Measurements from ENCODE around the gene CBFA2T2. TPM values are rescaled to one million over a fixed set of nuclear protein-coding genes. Genes with fewer than 3 reads are reported as not detected.
A peak's percentile ranks its signal among the peaks of the same experiment; 100 is the strongest.
"Not testable (repeated sequence)": the region's sequence is repeated elsewhere in the genome, so short reads cannot be mapped to it uniquely, and the experiment has no call there.

The CBFA2T2 gene
- total RNA-seq, 1 donor from 2014 or later: 16.5 TPM

- DNase-seq: no peak
These were observed 136.3 kb downstream of the CBFA2T2 start for GRCh38 chr20:33626190-33626589.

DNA sequence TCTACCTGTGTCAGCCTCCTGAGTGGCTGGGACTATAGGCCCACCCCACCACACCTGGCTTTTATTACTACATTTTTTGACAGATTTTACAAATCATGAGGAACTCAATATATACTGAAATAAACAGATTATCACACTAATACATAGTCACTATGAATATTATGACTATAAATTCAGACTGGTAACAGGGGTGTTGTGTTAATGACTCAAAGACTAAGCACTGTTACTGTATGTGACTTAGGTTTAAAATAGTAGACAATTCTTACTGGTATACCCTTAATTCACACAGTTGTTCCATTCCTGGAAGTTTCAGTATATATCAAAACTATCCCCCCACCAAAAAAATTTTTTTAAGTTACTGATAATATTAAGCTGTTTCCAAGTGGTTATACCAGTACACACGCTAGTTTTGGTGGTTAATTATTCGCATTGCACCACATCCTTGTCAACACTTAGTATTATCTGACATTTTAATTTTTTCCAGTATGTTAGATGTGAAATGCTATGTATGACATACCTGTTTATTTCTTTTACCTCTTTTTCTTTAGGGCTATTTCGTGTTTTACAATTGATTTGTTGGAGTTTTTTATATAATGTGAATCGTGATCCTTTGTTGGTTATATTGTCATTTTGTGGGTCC, 137.8 kb downstream of the CBFA2T2 start:
- DNase-seq: no peak

DNA sequence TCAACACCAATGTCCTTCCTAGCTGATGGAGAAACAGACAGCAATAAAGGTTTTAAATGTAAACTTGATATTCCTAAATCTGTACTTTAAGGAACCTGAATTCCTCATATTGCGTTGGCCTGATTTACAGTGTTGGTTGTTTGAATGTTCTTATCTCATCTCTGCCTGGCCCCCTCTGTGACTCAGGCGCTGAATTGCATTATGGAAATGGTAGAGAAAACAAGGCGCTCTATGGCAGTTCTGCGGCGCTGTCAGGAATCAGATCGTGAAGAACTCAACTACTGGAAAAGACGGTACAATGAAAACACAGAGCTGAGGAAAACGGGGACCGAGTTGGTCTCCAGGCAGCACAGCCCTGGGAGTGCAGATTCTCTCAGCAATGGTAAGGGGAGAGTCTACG, 139.6 kb downstream of the CBFA2T2 start:
- no peak for DNase-seq

DNA sequence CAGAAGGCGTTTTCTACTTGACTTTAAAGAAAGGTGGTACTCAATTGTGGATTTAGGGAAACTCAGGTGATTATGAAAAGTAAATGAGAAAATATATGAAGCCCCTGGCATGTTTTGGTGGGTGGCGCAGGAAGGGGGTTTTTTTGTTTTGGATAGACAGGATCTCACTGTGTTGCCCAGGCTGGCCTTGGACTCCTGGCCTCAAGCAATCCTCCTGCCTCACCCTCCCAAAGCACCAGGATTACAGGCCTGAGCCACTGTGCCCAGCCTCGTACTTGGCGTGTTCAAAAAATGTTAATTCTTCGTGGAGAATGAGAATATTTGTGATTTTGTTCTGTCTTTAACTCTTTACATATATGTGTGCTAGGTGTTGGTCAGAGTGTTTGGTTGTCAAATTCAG, 140.1 kb downstream of the CBFA2T2 start:
- DNase-seq: no peak

GRCh38 chr20:33630507-33630906, 140.6 kb downstream of the CBFA2T2 start:
- no peak for DNase-seq

GRCh38 chr20:33631910-33632309, 142.0 kb downstream of the CBFA2T2 start:
- not testable (repeated sequence) for DNase-seq

DNA sequence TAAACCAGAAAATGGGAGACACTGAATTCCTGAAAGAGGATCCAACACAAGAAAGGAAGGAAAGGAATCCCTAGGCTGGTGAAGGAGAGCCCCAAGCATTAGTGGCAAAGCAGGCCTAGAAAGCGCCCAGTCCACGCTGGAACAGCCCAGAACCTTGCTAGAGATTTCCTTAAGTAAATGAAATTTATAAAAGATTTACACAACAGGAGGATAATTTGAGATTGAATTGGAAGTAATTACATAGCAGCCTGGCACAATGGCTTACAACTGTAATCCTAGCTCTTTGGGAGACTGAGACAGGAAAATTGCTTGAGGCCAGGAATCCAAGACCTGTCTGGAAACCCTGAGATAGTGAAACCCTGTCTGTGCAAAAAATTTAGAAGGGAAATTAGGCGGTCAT, 145.4 kb downstream of the CBFA2T2 start:
- no peak for DNase-seq

DNA sequence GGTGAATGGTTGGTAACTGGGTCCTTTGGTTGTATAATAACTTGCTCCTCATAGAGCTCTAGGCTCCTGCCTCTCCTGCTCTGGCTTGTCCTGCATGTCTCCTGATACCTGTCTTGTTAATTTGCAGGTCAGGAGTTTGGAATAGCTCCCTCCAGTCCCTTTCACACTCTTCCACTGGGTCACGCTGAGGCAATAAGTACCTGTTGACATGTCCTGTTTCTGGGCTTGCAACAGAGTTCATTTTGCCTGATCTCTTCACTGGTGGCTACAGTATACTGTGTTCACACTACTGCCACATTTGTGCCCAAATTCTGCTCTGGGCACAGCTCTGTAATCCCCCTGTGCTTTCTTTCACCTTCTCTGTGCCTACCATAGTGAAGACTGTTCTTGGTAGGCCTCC, 146.9 kb downstream of the CBFA2T2 start:
- no peak for DNase-seq

DNA sequence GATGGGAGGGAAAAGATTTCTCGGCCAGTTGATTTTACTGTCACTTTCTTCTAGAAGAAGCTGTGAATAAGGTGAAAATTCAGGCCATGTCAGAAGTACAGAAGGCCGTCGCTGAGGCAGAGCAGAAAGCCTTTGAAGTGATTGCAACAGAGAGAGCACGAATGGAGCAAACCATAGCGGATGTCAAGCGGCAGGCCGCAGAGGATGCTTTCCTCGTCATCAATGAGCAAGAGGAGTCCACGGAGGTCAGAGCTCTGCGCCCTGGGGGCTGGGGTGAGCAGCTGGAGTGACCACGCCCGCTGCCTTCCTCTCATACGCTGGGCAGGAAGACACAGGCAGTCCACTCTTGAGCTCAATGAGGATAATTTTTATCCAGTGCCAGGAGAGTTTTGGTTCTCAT, 150.4 kb downstream of the CBFA2T2 start:
- DNase-seq: no peak

DNA sequence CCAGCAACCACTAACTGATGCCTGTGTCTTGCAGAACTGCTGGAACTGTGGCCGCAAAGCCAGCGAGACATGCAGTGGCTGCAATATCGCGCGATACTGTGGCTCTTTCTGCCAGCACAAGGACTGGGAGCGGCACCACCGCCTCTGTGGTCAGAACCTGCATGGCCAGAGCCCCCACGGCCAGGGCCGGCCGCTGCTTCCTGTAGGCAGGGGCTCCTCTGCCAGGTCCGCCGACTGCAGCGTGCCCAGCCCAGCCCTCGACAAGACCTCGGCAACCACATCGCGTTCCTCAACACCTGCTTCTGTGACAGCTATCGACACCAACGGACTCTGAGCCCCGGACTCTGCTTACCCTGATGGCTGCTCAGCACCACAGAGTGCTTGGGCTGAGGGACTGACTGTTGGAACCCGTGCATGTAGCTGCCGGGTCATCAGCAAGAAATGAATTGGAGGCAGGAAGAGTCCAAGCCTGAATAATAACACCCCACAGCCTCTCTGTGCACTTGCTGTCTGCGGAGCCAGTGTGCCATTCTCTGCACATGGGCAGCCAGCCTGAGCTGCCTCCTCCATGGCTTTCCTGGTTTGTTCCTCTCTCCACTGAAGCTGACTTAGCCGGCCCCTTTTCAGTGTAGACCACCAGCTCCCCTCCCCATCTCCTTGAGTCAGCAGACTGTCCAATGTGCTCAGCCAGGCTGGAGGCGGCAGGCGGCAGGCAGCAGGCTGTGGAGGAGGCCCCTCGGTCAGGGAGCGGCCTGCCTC, 154.6 kb downstream of the CBFA2T2 start:
- DNase-seq: no peak

DNA sequence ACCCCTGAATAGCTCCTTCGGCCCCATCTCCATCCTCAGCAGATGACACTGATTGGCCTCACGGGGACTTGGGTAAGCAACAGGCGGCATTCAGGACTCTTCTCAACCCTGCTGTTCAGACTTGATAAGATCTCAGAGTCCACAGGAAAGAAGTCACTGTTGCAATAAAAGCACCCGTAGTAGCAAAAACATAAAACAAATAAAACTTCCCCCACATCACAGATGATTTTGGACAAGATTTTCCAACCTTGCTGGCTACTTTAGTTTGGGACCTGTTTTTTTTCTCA, 155.1 kb downstream of the CBFA2T2 start:
- no peak for DNase-seq

GRCh38 chr20:33645396-33645795, 155.5 kb downstream of the CBFA2T2 start:
- no peak for DNase-seq

GRCh38 chr20:33646191-33646590, 156.3 kb downstream of the CBFA2T2 start:
- DNase-seq: no peak

DNA sequence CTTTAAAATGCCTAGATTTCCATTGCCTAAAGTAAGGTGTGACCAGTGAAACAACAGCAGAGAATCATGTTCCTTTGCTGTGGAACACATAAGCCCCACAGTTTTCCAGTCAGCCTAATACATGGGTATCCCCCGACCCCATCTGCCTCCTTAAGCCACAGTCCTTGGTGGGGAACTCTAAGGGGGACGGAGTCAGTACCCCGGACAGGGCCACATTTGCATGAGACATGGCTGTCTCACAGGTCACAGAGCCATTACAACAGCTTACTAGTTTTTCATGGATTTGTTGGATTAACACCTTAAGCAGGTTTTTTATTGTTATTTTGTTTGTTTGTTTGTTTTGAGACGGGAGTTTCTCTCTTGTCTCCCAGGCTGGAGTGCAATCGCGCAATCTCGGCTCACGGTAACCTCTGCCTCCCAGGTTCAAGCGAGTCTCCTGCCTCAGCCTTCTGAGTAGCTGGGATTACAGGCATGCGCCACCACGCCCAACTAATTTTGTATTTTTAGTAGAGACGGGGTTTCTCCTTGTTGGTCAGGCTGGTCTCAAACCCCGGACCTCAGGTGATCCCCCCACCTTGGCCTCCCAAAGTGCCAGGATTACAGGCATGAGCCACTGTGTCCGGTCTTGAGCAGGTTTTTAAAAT, 157.2 kb downstream of the CBFA2T2 start:
- not testable (repeated sequence) for DNase-seq

GRCh38 chr20:33647603-33648395, 157.9 kb downstream of the CBFA2T2 start:
- DNase-seq: no peak

DNA sequence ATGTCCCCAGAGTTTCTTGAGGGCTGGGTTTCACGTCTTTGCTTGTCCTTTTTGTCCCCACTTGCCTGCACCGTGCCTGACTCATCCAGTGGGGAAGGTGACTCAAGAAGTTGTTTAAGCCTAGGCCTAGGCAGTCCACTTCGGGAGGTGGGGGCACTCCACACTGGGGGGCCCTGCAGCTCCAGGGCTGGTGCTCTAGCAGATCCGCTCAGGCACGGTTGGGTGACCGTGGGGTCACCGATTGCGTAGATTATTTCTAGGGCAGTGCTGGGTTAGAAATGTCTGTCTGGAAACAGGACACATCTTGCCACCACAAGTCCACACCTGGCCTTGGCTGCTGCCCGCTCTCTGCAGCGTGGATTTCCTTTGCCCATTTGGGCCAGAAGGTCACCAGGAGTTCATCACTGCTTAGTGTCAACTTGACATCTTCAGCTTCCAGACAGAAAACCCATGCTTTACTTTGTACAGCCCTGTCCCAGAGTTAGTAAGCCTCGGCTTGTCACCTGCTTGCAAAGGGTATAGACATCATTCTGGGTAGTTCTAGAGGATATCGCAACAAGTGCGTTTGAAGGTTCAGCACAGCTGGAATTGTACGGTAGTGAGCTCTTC, 158.6 kb downstream of the CBFA2T2 start:
- no peak for DNase-seq

DNA sequence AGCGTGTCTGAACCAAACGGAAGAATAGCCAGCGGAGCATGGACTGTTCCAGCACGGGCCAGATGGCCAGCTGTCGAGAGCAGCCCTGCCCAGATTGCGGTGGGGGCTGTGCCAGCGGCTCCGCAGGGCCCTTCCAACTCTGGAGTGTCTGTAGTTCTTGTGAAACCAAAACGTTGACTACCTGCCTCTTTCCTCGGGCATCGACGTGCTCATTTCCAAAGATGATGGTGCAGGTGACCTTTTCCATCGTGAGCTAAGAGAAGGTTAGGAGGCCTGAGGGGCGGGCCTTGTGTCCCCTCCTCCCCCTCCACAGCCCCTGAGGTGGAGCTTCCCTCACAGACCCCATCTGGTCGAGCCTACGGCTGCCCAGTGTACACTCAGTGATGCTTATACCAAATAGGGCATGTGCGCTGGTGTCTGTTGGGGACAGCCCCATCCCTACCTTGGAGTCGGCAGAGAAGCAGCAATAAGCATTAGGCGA, 159.3 kb downstream of the CBFA2T2 start:
- DNase-seq: peak; percentile 86

GRCh38 chr20:33650111-33650752, 160.3 kb downstream of the CBFA2T2 start:
- DNase-seq: no peak

DNA sequence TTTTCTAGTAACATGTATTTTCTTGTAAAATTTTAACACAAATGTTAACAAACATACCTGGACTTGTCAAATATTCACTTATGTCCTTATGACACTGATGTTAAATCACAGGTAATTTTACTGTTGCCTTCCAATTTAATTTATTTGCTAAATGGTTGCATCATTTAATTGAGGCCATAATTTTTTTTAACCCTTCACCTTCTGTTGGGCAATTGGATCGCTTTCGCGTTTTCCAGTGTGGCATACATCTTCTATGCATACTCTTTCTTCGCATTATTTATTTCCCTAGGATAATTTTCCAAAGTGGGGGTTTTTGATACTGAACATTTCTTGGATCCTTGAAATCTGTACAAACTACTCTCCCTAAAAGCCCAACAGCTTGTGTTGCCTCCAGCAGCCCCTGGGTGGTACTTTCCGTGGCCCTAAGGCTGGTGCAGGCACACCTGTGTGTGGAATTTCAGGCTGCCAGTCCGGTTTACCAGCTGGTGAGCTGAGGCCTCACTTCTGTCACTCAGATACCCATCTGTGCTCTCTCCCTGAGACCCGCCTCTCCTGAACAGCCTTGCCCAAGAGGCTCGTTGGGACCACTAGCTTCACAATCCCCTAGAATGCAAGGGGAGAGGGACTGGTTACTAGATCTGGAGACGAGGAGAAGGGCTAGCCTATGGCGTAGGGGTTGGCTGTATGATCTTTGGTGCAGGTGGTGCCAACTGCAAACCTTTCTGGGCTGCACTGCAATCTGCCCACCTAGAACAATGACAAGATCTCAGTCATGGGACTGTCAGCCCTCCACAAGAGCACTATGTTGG, 161.1 kb downstream of the CBFA2T2 start:
- peak; percentile 57 for DNase-seq

- DNase-seq: no peak
These were observed 161.7 kb downstream of the CBFA2T2 start for GRCh38 chr20:33651562-33652048.

All from tongue (tissue), 2 donors.